WI38 (cell line): ENCODE data around the gene ARGLU1.

Source experiments
- H3K4me3 ChIP-seq: 2 replicates; pipeline ENCODE4 v1.5.1; 2011; ENCODE audit warnings: low read depth, mild to moderate bottlenecking, control low read depth, low read length
- CTCF ChIP-seq: IDR thresholded peaks from 2 replicates; pipeline ENCODE4 v1.5.1; 2012; ENCODE audit warnings: low read depth, mild to moderate bottlenecking, control low read depth, low read length

ARGLU1 gene

GRCh38 chr13:106498158-106498557 lies 69.8 kb downstream of the ARGLU1 start:
- no peak for TF ChIP-seq CTCF
- no peak overlapping the region for H3K4me3 ChIP-seq

- TF ChIP-seq CTCF, result no peak
- no peak overlapping the region for H3K4me3 ChIP-seq
Measured at GRCh38 chr13:106497079-106497478, 70.9 kb downstream of the ARGLU1 start.

GRCh38 chr13:106496072-106496997 lies 71.6 kb downstream of the ARGLU1 start:
- no peak for TF ChIP-seq CTCF

GRCh38 chr13:106494936-106495335 lies 73.0 kb downstream of the ARGLU1 start:
- H3K4me3 ChIP-seq, result no peak overlapping the region
- no peak for TF ChIP-seq CTCF

More at GRCh38 chr13:106496072-106496997, 71.6 kb downstream of the ARGLU1 start:
- H3K4me3 ChIP-seq, result no peak overlapping the region

- H3K4me3 ChIP-seq, result no peak overlapping the region
- no peak for TF ChIP-seq CTCF
Measured at GRCh38 chr13:106494506-106494905, 73.4 kb downstream of the ARGLU1 start.

- no peak overlapping the region for H3K4me3 ChIP-seq
- TF ChIP-seq CTCF, result no peak
Measured at GRCh38 chr13:106493533-106494220, 74.3 kb downstream of the ARGLU1 start.
